ENCODE results near the gene PTPA. TPM values are rescaled to one million over a fixed set of nuclear protein-coding genes. Genes with fewer than 3 reads are reported as not detected.

PTPA gene
- total RNA-seq, 1 donor from 2014 or later = 115 TPM

DNA sequence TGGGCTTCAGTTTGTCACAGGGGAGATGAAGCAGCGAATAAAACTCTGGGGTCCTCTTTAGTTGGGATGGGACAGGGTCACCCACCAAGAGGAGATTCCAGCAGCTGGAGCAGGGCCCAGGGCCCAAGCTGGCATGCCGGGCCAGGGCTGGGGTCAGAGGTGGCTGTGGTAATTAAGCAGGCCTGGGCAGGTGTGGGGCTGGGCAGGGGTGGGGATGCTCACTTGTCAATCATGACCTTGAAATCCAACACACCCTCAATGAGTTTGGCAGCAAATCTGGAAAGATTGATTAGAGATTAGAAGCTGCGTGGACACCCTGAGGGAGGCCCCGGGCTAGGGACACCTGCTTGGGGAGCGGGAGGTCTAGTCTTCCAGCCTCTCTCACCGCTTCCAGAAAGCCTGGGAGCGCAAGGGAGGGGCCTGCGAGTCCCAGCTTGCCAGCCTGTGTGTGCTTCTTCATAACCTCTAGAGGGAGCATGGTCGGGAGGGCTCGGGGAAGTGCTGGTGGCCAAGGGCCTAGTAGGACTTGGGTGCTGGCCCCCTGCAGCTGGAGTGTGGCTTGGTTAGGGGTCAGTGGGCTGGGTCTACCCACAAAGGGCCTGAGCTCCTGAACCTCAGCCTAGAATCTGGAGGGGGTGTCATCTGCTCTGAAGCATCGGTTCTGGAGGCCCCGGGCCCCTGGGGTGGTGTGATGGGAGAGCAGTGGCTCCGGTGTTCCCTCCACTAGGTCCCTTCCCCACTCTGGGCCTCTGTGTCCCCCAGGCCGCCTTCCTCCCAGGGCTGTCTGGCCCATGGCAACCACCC is 8.2 kb upstream of the PTPA start:
- DNase-seq (no peak), ATAC-seq (peak; percentile 63)
- Histone ChIP-seq H3K27ac (no peak overlapping the region), H3K36me3 (no peaks in the 10 kb centered on the region), H3K9me3 (no peaks in the 10 kb centered on the region), H3K4me3 (no peak overlapping the region), H3K27me3 (no peaks in the 10 kb centered on the region), H3K4me1 (no peaks in the 10 kb centered on the region)
- TF ChIP-seq, protein P1, sequence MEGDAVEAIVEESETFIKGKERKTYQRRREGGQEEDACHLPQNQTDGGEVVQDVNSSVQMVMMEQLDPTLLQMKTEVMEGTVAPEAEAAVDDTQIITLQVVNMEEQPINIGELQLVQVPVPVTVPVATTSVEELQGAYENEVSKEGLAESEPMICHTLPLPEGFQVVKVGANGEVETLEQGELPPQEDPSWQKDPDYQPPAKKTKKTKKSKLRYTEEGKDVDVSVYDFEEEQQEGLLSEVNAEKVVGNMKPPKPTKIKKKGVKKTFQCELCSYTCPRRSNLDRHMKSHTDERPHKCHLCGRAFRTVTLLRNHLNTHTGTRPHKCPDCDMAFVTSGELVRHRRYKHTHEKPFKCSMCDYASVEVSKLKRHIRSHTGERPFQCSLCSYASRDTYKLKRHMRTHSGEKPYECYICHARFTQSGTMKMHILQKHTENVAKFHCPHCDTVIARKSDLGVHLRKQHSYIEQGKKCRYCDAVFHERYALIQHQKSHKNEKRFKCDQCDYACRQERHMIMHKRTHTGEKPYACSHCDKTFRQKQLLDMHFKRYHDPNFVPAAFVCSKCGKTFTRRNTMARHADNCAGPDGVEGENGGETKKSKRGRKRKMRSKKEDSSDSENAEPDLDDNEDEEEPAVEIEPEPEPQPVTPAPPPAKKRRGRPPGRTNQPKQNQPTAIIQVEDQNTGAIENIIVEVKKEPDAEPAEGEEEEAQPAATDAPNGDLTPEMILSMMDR (IDR thresholded peaks at IDR 0.05) = peak; percentile 42
- intact Hi-C loops (cut with DNase I) = no loop called here

DNA sequence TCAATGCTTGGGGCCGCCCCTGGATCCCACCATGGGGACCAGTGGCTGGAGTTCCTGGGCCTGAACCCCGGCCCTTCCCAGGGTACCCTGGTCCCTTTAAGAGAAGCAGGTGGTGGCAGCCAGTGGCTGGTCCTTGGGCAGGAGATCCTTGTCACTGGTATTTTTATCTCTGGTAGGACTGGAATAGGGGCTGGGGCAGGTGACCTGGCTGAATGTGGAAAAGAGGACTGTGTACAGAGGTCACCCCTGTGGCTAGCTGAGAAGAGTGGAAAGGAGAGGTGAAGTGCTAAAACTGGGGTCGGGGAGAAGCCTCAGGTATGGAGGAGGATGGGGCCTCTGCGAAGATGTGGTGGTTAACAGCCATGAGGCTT is 7.6 kb upstream of the PTPA start:
- DNase-seq (no peak), ATAC-seq (no peak)
- Histone ChIP-seq H3K36me3 (no peaks in the 10 kb centered on the region), H3K27me3 (no peaks in the 10 kb centered on the region), H3K4me1 (no peaks in the 10 kb centered on the region), H3K4me3 (no peak overlapping the region), H3K9me3 (no peaks in the 10 kb centered on the region), H3K27ac (no peak overlapping the region)
- intact Hi-C loops (cut with DNase I) = no loop called here
- TF ChIP-seq, protein P1 (IDR thresholded peaks at IDR 0.05) = no peak

DNA sequence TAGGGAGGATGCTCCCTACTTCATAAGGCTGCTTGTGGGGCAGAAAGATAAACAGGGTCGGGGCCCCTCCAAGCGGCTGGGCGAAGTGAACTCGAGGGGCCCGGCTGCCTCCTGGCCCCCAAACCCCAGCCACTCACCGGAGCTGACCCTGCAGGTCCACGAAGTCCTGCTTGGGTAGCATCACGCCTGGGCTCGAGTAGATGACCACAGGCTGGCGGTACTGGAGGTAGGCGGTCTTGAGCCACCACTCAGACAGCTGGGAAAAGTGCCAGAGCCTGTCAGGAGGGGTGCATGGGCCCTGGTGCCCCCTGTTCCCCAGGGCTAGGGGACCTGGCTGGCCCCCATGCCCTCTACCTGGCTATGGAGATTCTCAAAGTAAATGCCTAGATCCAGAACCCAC is 7.2 kb upstream of the PTPA start:
- TF ChIP-seq, protein P1 (IDR thresholded peaks at IDR 0.05) = no peak
- intact Hi-C loops (cut with DNase I) = no loop called here
- Histone ChIP-seq H3K27me3 (no peaks in the 10 kb centered on the region), H3K27ac (no peak overlapping the region), H3K9me3 (no peaks in the 10 kb centered on the region), H3K4me3 (no peak overlapping the region), H3K36me3 (no peaks in the 10 kb centered on the region), H3K4me1 (no peaks in the 10 kb centered on the region)
- ATAC-seq (no peak), DNase-seq (no peak)

DNA sequence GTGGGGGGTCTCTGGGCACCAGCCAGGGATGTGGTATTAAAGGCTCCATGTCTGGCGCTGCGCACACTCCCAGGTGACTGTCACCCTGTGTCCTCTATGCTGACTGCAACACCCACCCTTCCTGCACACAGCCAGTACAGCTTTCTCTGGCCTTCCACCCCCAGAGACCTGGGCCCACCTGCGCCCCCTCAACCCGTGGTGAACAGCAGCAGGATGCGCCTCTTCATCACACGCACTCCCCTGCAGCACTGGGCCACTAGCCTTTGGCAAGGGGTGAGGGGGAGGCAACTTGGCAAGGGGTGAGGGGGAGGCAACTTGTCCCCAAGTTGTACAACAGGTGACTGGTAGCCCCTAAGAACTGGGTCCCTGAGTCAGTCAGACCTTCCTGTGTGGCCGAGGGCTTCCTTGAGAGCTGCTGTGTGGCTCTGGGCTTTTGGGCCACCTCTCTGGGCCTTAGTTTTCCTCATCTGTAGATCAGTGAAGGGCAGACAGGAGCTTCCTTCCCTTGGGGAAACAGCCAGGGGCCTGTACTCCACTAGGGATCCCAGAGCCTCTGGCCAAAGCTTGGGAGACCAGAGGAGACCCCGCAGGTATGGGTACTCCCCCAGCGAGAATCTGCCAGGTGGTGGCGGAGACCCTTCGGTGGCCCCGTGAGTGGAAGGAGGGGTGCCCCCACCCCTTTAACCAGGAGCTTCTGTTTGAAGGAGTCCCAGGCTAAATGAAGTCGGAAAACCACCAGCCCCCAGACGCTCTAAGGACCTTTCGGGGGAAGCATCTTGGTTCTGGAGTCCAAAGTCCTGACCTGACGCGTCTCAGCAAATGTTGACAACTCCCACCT is 5.1 kb upstream of the PTPA start:
- ATAC-seq (no peak), DNase-seq (no peak)
- Histone ChIP-seq H3K4me3 (no peak overlapping the region), H3K9me3 (no peaks in the 10 kb centered on the region), H3K27ac (no peak overlapping the region), H3K27me3 (no peaks in the 10 kb centered on the region), H3K4me1 (peaks cover 5% of the 10 kb centered on the region), H3K36me3 (no peaks in the 10 kb centered on the region)
- intact Hi-C loops (cut with DNase I) = no loop called here
- TF ChIP-seq, protein P1 (IDR thresholded peaks at IDR 0.05) = no peak

DNA sequence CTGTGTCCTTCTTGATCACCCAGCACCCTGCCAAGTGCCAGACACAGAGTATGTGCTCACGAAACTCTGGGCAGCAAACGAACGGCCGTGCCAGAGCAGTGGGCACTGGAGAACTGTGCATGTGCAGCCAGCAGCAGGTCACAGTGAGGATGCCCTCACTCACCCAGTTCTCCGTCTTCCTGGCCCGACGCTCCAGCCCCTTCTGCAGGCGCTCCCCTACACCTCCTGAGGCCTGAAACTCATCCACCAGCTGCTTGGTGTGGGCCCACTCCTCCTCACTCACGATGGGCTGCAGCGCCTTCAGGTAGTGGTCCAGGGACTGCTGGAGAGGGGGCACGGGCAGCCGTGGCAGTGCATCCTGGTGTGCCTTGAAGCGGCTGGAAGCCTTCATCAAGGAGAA is 3.6 kb upstream of the PTPA start:
- Histone ChIP-seq H3K36me3 (no peaks in the 10 kb centered on the region), H3K27me3 (no peaks in the 10 kb centered on the region), H3K27ac (no peak overlapping the region), H3K9me3 (no peaks in the 10 kb centered on the region), H3K4me3 (no peak overlapping the region), H3K4me1 (peaks cover 13% of the 10 kb centered on the region)
- ATAC-seq (no peak), DNase-seq (no peak)
- TF ChIP-seq, protein P1 (IDR thresholded peaks at IDR 0.05) = no peak
- intact Hi-C loops (cut with DNase I) = no loop called here
